Lower leg skin (tissue), 3 donors: ENCODE results near the gene NDUFV1.

Source experiments
- CTCF ChIP-seq, 3 donors: fragments of 450-650 bp; IDR thresholded peaks; one replicate each; pipeline ENCODE4 v1.5.1; 2016; ENCODE audit warnings: antibody characterized with exemption in 3 of 3, mild to moderate bottlenecking in 3 of 3, moderate library complexity in 2 of 3
- POLR2A ChIP-seq, 2 donors: fragments of 450-650 bp; IDR thresholded peaks; one replicate each; pipeline ENCODE4 v1.6.1; 2016 to 2017; ENCODE audit warnings: antibody characterized with exemption in 2 of 2, mild to moderate bottlenecking in 1 of 2, moderate library complexity in 1 of 2

- TF ChIP-seq CTCF (IDR thresholded peaks at IDR 0.05), result no peak
- TF ChIP-seq POLR2A (IDR thresholded peaks at IDR 0.05), result no peak
These were observed 31.8 kb upstream of the NDUFV1 start for GRCh38 chr11:67574938-67575337.
